Measurements from ENCODE around the gene NXPH2. TPM values are rescaled to one million over a fixed set of nuclear protein-coding genes. Genes with fewer than 3 reads are reported as not detected.

The NXPH2 gene
- total RNA-seq, 2 donors from 2014 or later: not detected

DNA sequence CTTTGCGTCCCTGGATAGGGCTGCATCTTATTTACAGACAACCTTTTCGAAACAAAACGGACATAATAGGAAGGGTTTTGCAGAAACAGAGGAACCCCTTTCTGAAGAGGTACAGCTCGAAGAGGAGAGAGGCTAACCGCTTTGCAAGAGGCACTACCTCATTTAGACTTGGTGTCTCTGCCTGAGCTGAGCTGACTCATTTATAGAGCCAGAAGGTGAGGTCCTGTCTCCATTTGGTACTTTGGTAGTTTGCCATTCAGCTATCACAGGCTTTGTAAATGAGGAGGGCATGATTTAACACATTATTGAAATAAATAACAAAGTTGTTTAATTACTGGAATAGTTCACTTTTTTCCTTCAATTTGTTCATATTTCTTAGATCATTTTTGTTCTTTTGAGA, 2.2 kb upstream of the NXPH2 start:
- no peaks in the 10 kb centered on the region for H3K9me3 ChIP-seq
- H3K36me3 ChIP-seq: no peaks in the 10 kb centered on the region
- TF ChIP-seq, protein P1, sequence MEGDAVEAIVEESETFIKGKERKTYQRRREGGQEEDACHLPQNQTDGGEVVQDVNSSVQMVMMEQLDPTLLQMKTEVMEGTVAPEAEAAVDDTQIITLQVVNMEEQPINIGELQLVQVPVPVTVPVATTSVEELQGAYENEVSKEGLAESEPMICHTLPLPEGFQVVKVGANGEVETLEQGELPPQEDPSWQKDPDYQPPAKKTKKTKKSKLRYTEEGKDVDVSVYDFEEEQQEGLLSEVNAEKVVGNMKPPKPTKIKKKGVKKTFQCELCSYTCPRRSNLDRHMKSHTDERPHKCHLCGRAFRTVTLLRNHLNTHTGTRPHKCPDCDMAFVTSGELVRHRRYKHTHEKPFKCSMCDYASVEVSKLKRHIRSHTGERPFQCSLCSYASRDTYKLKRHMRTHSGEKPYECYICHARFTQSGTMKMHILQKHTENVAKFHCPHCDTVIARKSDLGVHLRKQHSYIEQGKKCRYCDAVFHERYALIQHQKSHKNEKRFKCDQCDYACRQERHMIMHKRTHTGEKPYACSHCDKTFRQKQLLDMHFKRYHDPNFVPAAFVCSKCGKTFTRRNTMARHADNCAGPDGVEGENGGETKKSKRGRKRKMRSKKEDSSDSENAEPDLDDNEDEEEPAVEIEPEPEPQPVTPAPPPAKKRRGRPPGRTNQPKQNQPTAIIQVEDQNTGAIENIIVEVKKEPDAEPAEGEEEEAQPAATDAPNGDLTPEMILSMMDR (IDR thresholded peaks at IDR 0.05): no peak
- no peaks in the 10 kb centered on the region for H3K4me1 ChIP-seq
- no peak overlapping the region for H3K9ac ChIP-seq (ENCODE audit: low read depth in 2 of 2, low read length in 2 of 2)
- H3K27ac ChIP-seq: no peak overlapping the region
- intact Hi-C loops (cut with DNase I): loop anchor here (10.0 kb wide), 1 partner anchor 688 kb away; no protein-coding TSS in a partner anchor
- peaks cover 29% of the 10 kb centered on the region for H3K27me3 ChIP-seq
- DNase-seq: no peak
- H3K4me3 ChIP-seq: no peak overlapping the region

DNA sequence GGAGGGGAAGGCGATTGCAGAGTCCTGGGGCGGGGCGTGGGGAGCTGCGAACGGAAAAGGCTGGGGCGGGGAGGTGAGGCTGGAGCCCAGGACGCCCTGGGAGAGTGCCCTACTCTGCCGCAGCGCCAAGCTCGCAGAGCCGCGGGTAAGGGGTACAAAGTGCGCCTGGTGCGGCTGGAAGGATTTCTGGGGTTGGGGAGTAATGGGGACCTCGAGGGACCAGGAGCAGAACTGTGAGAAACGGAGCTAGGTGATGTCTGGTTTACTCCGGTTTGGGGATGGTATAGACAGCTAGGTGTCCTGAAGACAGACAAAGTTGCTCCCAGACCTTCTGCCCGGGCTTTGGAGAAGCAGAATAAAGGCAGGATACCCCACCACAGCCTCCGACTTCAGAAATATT, 718 bp upstream of the NXPH2 start:
- Histone ChIP-seq H3K36me3 (no peaks in the 10 kb centered on the region), H3K9me3 (no peaks in the 10 kb centered on the region), H3K9ac (ENCODE audit: low read depth in 2 of 2, low read length in 2 of 2) (no peak overlapping the region), H3K4me1 (no peaks in the 10 kb centered on the region), H3K27ac (no peak overlapping the region), H3K27me3 (peaks cover 29% of the 10 kb centered on the region), H3K4me3 (no peak overlapping the region)
- TF ChIP-seq, protein P1 (IDR thresholded peaks at IDR 0.05): no peak
- DNase-seq: no peak
- intact Hi-C loops (cut with DNase I): loop anchor here (10.0 kb wide), 1 partner anchor 686 kb away; no protein-coding TSS in a partner anchor

DNA sequence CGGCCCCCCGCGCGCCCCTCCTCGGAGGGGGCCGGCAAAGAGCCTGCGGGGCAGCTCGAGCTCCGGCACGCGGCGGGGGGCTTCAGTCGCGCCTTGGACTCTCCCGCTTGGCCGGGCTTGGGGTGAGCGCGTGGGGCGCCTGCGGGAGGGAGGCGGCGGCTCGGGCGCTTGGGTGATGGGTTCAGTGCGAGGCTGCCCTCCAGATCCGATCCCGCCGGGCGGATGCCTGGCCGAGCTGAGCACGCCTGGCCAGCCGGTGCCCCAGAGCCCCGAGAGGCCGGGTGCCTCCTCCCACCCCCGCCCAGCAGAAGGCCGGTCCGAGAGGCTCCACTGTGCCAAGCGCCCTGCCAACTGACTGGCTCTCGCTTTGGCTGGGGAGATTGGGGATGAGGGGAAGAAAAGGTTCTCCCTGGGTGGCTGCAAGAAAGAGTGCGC, 273 bp upstream of the NXPH2 start:
- H3K4me1 ChIP-seq: no peaks in the 10 kb centered on the region
- intact Hi-C loops (cut with DNase I): loop anchor here (10.0 kb wide), 1 partner anchor 686 kb away; no protein-coding TSS in a partner anchor

DNA sequence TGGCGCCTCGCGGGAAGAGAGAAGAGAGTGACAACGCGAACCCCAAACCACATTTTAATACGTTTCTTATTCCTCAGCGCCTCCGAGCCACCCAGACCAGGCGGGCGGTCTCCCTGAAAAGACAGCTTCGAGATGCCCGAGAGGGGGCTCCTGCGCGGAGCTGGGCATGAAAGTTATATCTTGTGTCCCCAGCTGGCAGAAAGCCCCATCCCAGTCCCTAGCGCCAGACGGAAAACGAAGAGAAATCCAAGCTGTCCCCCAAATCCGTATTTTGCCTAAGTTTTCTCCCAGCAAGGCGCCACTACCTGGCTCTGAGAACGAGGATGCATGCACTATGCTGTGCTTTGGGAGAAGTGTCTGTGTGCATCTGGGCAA, 797 bp downstream of the NXPH2 start:
- no peak overlapping the region for H3K27ac ChIP-seq
- H3K4me3 ChIP-seq: no peak overlapping the region
- no peak overlapping the region for H3K9ac ChIP-seq (ENCODE audit: low read depth in 2 of 2, low read length in 2 of 2)
- H3K27me3 ChIP-seq: peaks cover 29% of the 10 kb centered on the region
- no peaks in the 10 kb centered on the region for H3K36me3 ChIP-seq
- H3K4me1 ChIP-seq: no peaks in the 10 kb centered on the region
- intact Hi-C loops (cut with DNase I): no loop called here
- no peak for DNase-seq
- H3K9me3 ChIP-seq: no peaks in the 10 kb centered on the region
- TF ChIP-seq, protein P1 (IDR thresholded peaks at IDR 0.05): no peak

More for the DNA sequence above, 273 bp upstream of the NXPH2 start:
- Histone ChIP-seq H3K9ac (ENCODE audit: low read depth in 2 of 2, low read length in 2 of 2) (no peak overlapping the region), H3K27me3 (peaks cover 29% of the 10 kb centered on the region), H3K9me3 (no peaks in the 10 kb centered on the region), H3K27ac (no peak overlapping the region), H3K36me3 (no peaks in the 10 kb centered on the region), H3K4me3 (no peak overlapping the region)
- DNase-seq: no peak
- TF ChIP-seq, protein P1 (IDR thresholded peaks at IDR 0.05): no peak

DNA sequence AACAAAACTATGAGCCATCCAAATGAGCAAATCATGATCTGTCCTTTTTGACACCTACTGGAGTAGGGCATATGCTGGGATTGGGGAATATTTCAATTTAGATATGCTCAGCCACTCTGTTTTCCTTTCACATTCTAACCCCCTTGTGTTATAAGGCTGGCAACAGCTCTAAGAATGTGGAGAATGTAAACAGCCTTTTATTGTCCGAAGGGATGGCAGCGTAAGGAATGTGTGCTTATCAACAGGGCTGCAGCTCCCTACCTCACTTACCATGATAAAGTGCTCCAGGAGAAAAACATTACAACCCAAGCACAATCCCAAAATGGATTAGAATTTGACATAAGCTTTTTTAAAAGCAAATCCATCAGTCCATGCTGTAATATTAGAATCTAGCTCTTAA, 2.2 kb downstream of the NXPH2 start:
- no peak overlapping the region for H3K27ac ChIP-seq
- intact Hi-C loops (cut with DNase I): no loop called here
- H3K4me3 ChIP-seq: no peak overlapping the region
- no peak overlapping the region for H3K9ac ChIP-seq (ENCODE audit: low read depth in 2 of 2, low read length in 2 of 2)
- no peaks in the 10 kb centered on the region for H3K36me3 ChIP-seq
- peaks cover 32% of the 10 kb centered on the region for H3K27me3 ChIP-seq
- DNase-seq: no peak
- TF ChIP-seq, protein P1 (IDR thresholded peaks at IDR 0.05): no peak
- H3K4me1 ChIP-seq: no peaks in the 10 kb centered on the region
- no peaks in the 10 kb centered on the region for H3K9me3 ChIP-seq
